A549 (cell line): ENCODE results near the gene GPSM3.

Experiments
- CEBPB ChIP-seq, 2 experiments: fragments of >200 bp in 1 of 2; sonication (Bioruptor Twin) in 1 of 2; formaldehyde crosslinking in 1 of 2; IDR thresholded peaks; 2 replicates each; pipeline ENCODE4 v1.6.1; 2012 to 2016
- GATA3 ChIP-seq: IDR thresholded peaks from 2 replicates; pipeline ENCODE4 v1.6.1; 2012; ENCODE audit warnings: borderline replicate concordance
- HOXB5 ChIP-seq: fragments of 250-450 bp; sonication (Bioruptor Pico); IDR thresholded peaks from 2 replicates; pipeline ENCODE4 v1.5.0; 2020; ENCODE audit warnings: mild to moderate bottlenecking, moderate library complexity
- MYC ChIP-seq: IDR thresholded peaks from 2 replicates; pipeline ENCODE4 v1.6.1; 2012; ENCODE audit warnings: mild to moderate bottlenecking, inconsistent platforms, low read length, improper control_type of control experiment, borderline replicate concordance
- SREBF2 ChIP-seq: fragments of 450-650 bp; IDR thresholded peaks from 2 replicates; pipeline ENCODE4 v1.6.1; 2014; ENCODE audit warnings: mild to moderate bottlenecking, moderate library complexity
- TF ChIP-seq, protein P1 (sequence below): fragments of >200 bp; sonication (Bioruptor Twin); formaldehyde crosslinking; IDR thresholded peaks from 3 replicates; pipeline ENCODE4 v1.5.1; 2016
- TF ChIP-seq, protein P2 (sequence below): IDR thresholded peaks from 2 replicates; pipeline ENCODE4 v1.6.1; 2012; ENCODE audit warnings: low read depth, borderline replicate concordance

DNA sequence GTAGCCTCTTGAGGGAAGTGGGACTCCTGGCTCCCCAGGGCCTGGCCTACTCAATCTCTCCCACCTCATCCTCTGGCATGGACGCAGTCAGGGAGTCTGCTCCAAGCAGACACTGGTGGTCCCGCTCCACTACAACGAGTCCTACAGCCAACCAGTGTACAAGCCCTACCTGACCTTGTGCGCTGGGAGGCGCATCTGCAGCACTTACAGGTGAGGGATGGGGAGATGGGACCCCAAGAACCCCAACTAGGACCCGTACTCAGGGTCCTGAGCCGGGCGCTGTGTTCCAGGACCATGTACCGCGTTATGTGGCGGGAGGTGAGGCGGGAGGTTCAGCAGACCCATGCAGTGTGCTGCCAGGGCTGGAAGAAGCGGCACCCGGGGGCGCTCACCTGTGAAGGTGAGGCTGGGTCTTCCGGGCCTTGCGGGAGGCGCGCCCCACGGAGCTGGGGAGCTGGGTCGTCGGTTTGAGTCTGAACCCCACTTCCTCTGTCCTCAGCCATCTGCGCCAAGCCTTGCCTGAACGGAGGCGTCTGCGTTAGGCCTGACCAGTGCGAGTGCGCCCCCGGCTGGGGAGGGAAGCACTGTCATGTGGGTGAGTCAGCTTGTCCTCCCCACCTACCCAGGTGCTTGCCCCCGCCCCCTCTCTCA, 25.9 kb downstream of the GPSM3 start:
- TF ChIP-seq, protein P1, sequence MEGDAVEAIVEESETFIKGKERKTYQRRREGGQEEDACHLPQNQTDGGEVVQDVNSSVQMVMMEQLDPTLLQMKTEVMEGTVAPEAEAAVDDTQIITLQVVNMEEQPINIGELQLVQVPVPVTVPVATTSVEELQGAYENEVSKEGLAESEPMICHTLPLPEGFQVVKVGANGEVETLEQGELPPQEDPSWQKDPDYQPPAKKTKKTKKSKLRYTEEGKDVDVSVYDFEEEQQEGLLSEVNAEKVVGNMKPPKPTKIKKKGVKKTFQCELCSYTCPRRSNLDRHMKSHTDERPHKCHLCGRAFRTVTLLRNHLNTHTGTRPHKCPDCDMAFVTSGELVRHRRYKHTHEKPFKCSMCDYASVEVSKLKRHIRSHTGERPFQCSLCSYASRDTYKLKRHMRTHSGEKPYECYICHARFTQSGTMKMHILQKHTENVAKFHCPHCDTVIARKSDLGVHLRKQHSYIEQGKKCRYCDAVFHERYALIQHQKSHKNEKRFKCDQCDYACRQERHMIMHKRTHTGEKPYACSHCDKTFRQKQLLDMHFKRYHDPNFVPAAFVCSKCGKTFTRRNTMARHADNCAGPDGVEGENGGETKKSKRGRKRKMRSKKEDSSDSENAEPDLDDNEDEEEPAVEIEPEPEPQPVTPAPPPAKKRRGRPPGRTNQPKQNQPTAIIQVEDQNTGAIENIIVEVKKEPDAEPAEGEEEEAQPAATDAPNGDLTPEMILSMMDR = no peak
- no peak for TF ChIP-seq GATA3
- TF ChIP-seq, protein P2, sequence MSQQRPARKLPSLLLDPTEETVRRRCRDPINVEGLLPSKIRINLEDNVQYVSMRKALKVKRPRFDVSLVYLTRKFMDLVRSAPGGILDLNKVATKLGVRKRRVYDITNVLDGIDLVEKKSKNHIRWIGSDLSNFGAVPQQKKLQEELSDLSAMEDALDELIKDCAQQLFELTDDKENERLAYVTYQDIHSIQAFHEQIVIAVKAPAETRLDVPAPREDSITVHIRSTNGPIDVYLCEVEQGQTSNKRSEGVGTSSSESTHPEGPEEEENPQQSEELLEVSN = no peak
- no peak for TF ChIP-seq MYC
- no peak for TF ChIP-seq SREBF2
- TF ChIP-seq HOXB5 (CRISPR knock-in tag) = no peak
- TF ChIP-seq CEBPB (IDR thresholded peaks at IDR 0.05) = no peak
